Measurements from ENCODE around the gene MAPK10. TPM values are rescaled to one million over a fixed set of nuclear protein-coding genes. Genes with fewer than 3 reads are reported as not detected.

Gene MAPK10
- total and polyA plus RNA-seq, 2 of the 8 experiments (the other 6 are each of a cell fraction or from before 2014, with no cell fraction given) = 2.5 to 3.1 TPM

DNA sequence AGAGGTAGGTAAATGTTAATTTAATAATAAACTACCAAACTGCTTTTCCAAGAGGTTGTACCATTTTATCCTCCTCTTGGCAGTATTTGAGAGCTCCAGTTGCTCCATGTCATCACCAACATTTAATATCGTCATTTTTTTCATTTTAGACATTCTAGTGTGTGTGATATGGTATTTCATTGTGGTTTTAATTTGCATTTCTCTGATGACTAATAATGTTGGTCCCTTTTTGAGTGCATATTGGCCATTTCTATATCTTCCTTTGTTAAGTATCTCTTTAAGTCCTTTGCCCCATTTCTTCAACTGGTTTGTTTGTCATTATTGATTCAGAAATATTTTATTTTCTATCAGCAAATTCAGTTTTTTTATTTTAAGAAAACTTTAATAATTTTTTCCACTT is 88.8 kb downstream of the MAPK10 start (continued):
- TF ChIP-seq, protein P1, sequence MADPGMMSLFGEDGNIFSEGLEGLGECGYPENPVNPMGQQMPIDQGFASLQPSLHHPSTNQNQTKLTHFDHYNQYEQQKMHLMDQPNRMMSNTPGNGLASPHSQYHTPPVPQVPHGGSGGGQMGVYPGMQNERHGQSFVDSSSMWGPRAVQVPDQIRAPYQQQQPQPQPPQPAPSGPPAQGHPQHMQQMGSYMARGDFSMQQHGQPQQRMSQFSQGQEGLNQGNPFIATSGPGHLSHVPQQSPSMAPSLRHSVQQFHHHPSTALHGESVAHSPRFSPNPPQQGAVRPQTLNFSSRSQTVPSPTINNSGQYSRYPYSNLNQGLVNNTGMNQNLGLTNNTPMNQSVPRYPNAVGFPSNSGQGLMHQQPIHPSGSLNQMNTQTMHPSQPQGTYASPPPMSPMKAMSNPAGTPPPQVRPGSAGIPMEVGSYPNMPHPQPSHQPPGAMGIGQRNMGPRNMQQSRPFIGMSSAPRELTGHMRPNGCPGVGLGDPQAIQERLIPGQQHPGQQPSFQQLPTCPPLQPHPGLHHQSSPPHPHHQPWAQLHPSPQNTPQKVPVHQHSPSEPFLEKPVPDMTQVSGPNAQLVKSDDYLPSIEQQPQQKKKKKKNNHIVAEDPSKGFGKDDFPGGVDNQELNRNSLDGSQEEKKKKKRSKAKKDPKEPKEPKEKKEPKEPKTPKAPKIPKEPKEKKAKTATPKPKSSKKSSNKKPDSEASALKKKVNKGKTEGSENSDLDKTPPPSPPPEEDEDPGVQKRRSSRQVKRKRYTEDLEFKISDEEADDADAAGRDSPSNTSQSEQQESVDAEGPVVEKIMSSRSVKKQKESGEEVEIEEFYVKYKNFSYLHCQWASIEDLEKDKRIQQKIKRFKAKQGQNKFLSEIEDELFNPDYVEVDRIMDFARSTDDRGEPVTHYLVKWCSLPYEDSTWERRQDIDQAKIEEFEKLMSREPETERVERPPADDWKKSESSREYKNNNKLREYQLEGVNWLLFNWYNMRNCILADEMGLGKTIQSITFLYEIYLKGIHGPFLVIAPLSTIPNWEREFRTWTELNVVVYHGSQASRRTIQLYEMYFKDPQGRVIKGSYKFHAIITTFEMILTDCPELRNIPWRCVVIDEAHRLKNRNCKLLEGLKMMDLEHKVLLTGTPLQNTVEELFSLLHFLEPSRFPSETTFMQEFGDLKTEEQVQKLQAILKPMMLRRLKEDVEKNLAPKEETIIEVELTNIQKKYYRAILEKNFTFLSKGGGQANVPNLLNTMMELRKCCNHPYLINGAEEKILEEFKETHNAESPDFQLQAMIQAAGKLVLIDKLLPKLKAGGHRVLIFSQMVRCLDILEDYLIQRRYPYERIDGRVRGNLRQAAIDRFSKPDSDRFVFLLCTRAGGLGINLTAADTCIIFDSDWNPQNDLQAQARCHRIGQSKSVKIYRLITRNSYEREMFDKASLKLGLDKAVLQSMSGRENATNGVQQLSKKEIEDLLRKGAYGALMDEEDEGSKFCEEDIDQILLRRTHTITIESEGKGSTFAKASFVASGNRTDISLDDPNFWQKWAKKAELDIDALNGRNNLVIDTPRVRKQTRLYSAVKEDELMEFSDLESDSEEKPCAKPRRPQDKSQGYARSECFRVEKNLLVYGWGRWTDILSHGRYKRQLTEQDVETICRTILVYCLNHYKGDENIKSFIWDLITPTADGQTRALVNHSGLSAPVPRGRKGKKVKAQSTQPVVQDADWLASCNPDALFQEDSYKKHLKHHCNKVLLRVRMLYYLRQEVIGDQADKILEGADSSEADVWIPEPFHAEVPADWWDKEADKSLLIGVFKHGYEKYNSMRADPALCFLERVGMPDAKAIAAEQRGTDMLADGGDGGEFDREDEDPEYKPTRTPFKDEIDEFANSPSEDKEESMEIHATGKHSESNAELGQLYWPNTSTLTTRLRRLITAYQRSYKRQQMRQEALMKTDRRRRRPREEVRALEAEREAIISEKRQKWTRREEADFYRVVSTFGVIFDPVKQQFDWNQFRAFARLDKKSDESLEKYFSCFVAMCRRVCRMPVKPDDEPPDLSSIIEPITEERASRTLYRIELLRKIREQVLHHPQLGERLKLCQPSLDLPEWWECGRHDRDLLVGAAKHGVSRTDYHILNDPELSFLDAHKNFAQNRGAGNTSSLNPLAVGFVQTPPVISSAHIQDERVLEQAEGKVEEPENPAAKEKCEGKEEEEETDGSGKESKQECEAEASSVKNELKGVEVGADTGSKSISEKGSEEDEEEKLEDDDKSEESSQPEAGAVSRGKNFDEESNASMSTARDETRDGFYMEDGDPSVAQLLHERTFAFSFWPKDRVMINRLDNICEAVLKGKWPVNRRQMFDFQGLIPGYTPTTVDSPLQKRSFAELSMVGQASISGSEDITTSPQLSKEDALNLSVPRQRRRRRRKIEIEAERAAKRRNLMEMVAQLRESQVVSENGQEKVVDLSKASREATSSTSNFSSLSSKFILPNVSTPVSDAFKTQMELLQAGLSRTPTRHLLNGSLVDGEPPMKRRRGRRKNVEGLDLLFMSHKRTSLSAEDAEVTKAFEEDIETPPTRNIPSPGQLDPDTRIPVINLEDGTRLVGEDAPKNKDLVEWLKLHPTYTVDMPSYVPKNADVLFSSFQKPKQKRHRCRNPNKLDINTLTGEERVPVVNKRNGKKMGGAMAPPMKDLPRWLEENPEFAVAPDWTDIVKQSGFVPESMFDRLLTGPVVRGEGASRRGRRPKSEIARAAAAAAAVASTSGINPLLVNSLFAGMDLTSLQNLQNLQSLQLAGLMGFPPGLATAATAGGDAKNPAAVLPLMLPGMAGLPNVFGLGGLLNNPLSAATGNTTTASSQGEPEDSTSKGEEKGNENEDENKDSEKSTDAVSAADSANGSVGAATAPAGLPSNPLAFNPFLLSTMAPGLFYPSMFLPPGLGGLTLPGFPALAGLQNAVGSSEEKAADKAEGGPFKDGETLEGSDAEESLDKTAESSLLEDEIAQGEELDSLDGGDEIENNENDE (IDR thresholded peaks at IDR 0.05; ENCODE audit: insufficient replicate concordance, low read length) = no peak
- no peak for TF ChIP-seq POU5F1 (IDR thresholded peaks at IDR 0.05; ENCODE audit: low read depth, low read length)
- TF ChIP-seq PHF8 (conservative IDR thresholded peaks at IDR 0.05; ENCODE audit: low read depth, low read length) = no peak
- TF ChIP-seq EP300 (IDR thresholded peaks at IDR 0.05; ENCODE audit: borderline replicate concordance in 1 of 2, low read depth in 2 of 2, low read length in 2 of 2) = no peak
- TF ChIP-seq FOSL1 (IDR thresholded peaks at IDR 0.05; ENCODE audit: insufficient read depth, low read depth, low read length) = no peak
- TF ChIP-seq EZH2 (IDR thresholded peaks at IDR 0.05; ENCODE audit: low read depth, low read length, severe bottlenecking) = no peak
- TF ChIP-seq SIN3A (conservative IDR thresholded peaks at IDR 0.05 in 1 of 2, IDR thresholded peaks at IDR 0.05 in 1 of 2; ENCODE audit: low read depth in 1 of 2, low read length in 2 of 2) = no peak
- TF ChIP-seq NRF1 (IDR thresholded peaks at IDR 0.05; ENCODE audit: low read depth, low read length) = no peak
- no peak for TF ChIP-seq SIX5 (IDR thresholded peaks at IDR 0.05; ENCODE audit: low read depth, low read length)
